ENCODE measurements around the gene TMEM40.
A peak's percentile ranks its signal among the peaks of the same experiment; 100 is the strongest.
"Not testable (repeated sequence)": the region's sequence is repeated elsewhere in the genome, so short reads cannot be mapped to it uniquely, and the experiment has no call there.

The TMEM40 gene

DNA sequence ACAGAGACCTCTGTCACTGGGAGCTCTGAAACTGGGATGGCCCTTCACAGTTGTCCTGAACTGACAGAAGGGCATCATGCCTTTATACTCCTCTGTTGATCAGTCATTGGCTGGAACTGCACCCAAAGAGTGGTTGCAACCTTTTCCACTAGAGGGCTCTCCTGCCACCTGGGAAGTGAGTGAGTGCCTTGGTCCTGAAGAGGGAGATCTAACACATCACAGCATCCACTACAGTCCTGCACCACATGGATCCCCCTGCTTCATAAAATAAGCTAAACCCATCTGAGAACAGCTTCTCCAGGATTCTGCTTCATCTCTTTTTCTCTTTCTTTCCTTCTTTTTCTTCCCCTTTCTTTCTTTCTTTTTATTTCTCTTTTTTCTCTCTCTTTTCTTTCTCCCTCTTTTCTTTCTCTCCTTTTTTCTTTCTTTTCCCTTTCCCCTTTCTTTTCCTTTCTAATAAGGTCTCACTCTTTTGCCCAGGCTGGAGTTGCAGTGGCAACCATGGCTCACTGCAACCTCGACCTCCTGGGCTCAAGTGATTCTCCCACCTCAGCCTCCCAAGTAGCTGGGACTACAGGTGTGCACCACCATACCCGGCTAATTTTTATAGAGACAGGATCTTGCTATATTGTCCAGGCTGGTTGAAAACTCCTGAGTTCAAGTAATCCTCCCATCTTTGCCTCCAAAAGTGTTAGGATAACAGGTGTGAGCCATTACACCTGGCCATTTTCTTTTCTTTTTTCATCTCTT, 52.4 kb downstream of the TMEM40 start:
- no peak for TF ChIP-seq GATA1 (IDR thresholded peaks at IDR 0.05; ENCODE audit: low read depth, low read length)
- peak; percentile 69 to 78 for DNase-seq

DNA sequence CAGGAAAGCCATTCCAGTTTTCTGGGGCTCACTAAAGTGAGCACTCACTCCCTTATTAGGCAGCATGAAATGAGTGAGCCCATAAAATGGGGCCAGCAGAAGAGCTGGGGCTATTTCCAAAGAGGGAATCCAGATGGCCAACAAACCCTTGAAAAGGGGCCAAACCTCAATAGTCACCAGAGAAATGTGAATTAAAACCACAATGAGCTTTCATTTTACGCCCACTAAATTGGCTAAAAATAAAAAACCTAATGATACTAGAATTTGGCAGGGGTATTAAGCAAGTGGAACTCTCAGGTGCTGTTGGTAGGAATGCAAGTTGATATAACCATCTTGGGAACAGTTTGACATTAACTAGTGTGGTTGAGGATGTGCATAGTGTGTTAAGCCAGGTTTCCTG, 53.1 kb downstream of the TMEM40 start:
- TF ChIP-seq GATA1 (IDR thresholded peaks at IDR 0.05; ENCODE audit: low read depth, low read length) (no peak), POLR2A (IDR thresholded peaks at IDR 0.05; ENCODE audit: low read length) (no peak)
- DNase-seq, result no peak

DNA sequence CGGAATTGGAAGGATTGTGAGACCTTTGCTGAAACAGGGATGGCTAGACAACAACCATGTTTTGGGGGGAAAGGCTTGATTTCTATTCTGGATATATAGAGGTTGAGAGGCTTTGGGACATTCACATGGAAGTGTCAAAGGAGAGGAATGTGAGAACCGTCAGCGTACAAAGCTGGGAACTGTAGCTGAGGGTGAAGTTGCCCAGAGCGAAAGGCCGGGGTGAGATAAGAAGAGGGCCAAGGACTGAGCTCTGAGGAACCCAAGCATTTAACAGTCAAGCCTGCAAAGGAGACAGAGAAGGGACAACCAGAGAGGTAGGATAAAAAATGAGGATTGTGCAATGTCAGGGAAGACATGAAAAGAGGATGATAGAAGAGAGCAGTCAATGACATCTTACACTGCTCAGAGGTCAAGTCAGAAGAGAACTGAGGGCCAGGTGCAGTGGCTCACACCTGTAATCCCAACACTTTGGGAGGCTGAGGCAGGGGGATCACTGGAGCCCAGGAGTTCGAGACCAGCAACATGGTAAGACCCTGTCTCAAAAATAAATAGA, 53.6 kb downstream of the TMEM40 start:
- DNase-seq, result no peak
- no peak for TF ChIP-seq GATA1 (IDR thresholded peaks at IDR 0.05; ENCODE audit: low read depth, low read length)
- TF ChIP-seq POLR2A (IDR thresholded peaks at IDR 0.05; ENCODE audit: low read length), result no peak

DNA sequence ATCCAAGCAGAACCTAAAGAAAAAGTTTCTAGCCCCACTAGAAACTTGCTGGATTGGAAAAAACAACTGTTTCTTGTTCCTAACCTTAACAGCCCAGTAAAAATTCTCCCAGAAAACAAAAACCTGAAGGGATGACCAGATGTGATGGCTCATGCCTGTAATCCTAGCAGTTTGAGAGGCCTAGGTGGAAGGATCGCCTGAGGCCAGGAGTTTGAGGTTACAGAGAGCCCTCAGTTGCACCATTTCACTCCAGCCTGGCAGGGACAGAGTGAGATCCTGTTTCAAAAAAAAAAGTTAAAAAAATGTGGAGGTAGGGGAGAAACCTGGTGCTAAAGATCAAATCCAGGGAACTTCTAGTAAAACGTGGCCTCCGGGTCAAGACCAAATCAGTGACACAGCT, 56.6 kb downstream of the TMEM40 start:
- no peak for TF ChIP-seq GATA1 (IDR thresholded peaks at IDR 0.05; ENCODE audit: low read depth, low read length)
- TF ChIP-seq POLR2A (IDR thresholded peaks at IDR 0.05; ENCODE audit: low read length), result no peak
- no peak for DNase-seq

DNA sequence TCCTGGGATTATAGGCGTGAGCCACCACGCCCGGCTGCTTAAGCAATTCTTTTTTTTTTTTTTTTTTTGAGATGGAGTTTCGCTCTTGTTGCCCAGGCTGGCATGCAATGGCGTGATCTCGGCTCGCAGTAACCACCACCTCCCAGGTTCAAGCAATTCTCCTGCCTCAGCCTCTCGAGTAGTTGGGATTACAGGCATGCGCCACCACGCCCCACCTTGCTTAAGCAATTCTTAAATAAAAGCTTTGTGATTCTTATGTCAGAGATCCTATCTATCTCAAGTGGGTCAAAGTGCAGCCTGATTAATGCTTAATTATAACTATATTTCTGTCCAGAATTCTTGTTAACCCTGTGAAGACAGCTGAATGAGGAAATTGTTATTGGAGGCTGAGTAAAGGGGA, 57.5 kb downstream of the TMEM40 start:
- DNase-seq, result not testable (repeated sequence)

DNA sequence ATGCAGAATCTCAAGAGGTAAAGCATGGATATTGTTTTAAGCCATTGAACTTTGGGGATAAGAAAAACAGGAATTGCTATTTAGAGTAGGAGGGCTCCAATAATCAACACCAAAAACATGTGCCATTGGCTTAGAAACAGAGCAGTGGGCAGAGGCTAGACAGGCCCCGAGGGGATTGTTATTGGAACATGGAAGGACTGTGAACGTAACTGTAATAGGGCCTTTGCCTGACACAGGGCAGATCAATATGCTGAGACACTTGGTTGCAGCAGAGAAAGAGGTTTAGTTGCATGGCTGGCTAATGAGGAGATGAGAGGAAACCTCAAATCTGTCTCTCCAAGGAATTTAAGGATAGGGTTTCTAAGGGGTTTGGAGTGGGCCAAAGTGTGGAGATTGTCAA, 58.3 kb downstream of the TMEM40 start:
- TF ChIP-seq GATA1 (IDR thresholded peaks at IDR 0.05; ENCODE audit: low read depth, low read length) (no peak), POLR2A (IDR thresholded peaks at IDR 0.05; ENCODE audit: low read length) (no peak)
- DNase-seq, result no peak

DNA sequence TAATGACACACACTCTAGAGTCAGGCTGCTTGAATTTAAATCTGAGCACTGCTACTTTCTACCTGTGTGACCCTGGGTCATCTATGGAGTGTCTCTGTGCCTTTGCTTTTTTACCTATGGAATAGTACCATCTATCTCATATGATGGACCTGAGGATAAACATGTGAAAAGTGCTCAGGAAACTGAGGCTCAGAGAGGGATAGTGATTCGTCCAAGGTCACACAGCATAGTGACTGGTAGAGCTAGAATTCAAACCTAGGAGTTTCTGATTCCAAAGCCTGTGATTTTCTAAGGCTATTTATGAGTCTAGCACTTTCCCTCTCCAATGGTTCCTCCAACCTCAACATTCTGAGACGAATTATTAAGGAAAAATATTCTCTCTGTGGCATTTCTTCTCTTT, 63.1 kb downstream of the TMEM40 start:
- TF ChIP-seq POLR2A (IDR thresholded peaks at IDR 0.05; ENCODE audit: low read length) (no peak), GATA1 (IDR thresholded peaks at IDR 0.05; ENCODE audit: low read depth, low read length) (no peak)

DNA sequence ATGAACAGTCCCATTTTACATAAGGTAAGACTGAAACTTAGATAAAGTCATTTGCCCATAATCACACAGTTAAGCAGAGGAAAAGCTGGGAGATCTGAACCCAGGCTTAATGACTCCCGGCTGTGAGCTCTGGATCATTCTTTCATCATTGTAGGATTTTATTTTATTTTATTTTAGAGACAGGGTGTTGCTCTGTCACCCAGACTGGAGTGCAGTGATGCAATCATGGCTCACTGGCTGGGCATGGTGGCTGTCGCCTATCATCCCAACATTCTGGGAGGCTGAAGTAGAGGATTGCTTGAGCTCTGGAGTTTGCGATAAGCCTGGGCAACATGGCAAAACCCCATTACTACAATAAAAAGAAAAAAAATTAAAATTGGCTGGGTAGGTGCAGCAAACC, 63.9 kb downstream of the TMEM40 start:
- DNase-seq, result no peak

More for the DNA sequence above, 63.1 kb downstream of the TMEM40 start:
- no peak for DNase-seq

DNA sequence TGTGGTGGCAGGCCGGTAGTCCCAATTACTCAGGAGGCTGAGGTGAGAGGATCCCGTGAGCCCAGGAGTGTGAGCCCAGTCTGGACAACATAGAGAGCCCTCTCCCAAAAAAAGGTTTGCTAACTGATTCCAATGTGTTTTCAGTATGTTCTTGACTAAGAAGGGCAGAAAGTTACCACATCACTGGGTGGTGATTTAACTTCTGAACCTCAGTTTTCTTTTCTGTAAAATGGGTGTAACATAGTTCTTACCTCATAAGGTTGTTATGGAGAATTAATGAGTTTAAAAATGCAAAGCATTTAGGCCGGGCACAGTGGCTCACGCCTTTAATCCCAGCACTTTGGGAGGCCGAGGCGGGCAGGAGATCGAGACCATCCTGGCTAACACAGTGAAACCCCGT, 66.6 kb downstream of the TMEM40 start:
- no peak for DNase-seq

More for the DNA sequence above, 63.9 kb downstream of the TMEM40 start:
- no peak for TF ChIP-seq GATA1 (IDR thresholded peaks at IDR 0.05; ENCODE audit: low read depth, low read length)
- TF ChIP-seq POLR2A (IDR thresholded peaks at IDR 0.05; ENCODE audit: low read length), result no peak

DNA sequence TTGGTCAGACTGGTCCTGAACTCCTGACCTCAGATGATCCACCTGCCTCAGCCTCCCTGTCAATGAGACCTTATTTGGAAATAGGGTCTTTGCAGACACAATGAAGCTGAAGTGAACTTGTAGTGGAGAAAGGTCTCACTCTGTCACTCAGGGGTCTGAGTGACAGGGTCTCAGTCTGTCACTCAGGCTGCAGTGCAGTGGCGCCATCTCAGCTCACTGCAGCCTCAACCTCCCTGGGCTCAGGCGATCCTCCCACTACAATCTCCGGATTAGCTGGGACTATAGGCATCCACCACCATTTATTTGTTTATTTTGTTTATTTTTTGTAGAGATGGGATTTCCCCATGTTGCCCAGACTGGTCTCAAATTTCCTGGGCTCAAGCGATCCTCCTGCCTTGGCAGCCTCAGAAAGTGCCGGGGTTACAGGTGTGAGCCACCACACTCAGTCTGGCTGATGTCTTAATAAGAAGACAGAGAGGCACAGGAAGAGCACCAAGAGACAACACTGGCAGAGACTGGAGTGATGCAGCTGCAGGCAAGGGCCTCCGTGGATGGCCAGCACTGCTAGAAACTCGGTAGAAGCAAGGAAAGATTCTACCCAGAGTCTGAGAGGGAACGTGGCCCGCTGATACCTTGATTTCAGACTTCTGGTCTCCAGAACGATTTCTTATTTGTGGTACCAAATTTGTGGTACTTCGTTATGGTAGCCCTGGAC, 68.9 kb downstream of the TMEM40 start:
- DNase-seq, result no peak
- TF ChIP-seq POLR2A (IDR thresholded peaks at IDR 0.05; ENCODE audit: low read length), result no peak
- TF ChIP-seq GATA1 (IDR thresholded peaks at IDR 0.05; ENCODE audit: low read depth, low read length), result no peak

More for the DNA sequence above, 66.6 kb downstream of the TMEM40 start:
- TF ChIP-seq GATA1 (IDR thresholded peaks at IDR 0.05; ENCODE audit: low read depth, low read length) (no peak), POLR2A (IDR thresholded peaks at IDR 0.05; ENCODE audit: low read length) (no peak)

DNA sequence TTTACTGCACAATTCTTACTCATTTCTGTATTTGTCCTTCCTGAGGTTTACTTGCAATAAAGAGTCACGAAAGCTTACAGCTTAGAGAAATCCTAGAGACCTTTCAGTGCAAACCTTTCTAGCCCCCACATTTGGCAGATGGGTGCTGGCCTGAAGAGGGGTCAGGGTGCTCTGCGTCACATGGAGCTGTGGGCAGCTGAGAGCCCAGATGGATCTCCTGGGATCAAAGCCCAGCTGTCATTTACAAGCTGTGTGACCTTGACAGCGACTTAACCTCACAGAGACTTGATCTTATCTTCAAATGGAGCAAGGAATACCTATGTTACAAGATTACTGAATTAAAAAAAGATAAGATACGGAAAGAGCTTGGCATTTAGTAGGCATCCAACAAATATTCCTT, 71.1 kb downstream of the TMEM40 start:
- no peak for DNase-seq
- TF ChIP-seq POLR2A (IDR thresholded peaks at IDR 0.05; ENCODE audit: low read length), result no peak
- no peak for TF ChIP-seq GATA1 (IDR thresholded peaks at IDR 0.05; ENCODE audit: low read depth, low read length)

DNA sequence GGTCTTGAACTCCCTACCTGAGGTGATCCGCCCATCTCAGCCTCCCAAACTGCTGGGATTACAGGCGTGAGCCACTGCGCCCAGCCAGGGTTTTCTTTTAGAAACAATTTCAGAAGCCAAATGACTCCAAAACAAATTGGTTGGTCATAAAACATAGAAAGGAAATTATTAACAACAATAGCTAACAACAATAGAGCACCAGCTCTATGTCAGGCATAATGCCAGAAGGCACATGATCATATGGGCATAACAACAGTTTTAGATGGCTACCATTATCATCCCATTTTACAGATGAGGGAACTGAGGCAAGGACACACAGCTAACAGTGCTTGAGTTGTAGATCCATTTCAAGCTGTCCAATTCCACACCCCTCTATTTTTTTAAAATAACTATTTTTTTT, 73.0 kb downstream of the TMEM40 start:
- DNase-seq, result no peak
- TF ChIP-seq GATA1 (IDR thresholded peaks at IDR 0.05; ENCODE audit: low read depth, low read length), result no peak
- TF ChIP-seq POLR2A (IDR thresholded peaks at IDR 0.05; ENCODE audit: low read length), result no peak

Measured in erythroblast (primary cell).